Measurements from ENCODE around the gene KCP.
A peak's percentile ranks its signal among the peaks of the same experiment; 100 is the strongest.

Gene KCP

GRCh38 chr7:128888039-128888755 is 22.3 kb downstream of the KCP start:
- Histone ChIP-seq H3K36me3 (ENCODE audit: insufficient read depth, low read length) (no peaks in the 10 kb centered on the region), H3K9ac (ENCODE audit: insufficient read length) (no peak overlapping the region), H3K27ac (no peak overlapping the region), H3K9me3 (ENCODE audit: low read depth, low read length) (no peaks in the 10 kb centered on the region), H3K4me3 (no peak overlapping the region)
- no peak for DNase-seq (ENCODE audit: low read depth, low spot score)
- TF ChIP-seq EZH2 (IDR thresholded peaks at IDR 0.05) (no peak), POLR2AphosphoS5 (IDR thresholded peaks at IDR 0.05; ENCODE audit: borderline replicate concordance, low read depth, low read length) (no peak), FOXP2 (optimal IDR thresholded peaks at IDR 0.05; ENCODE audit: control extremely low read depth, extremely low read length, insufficient read depth) (no peak)

- Histone ChIP-seq H3K9me3 (ENCODE audit: low read depth, low read length) (no peaks in the 10 kb centered on the region), H3K4me3 (no peak overlapping the region), H3K27ac (no peak overlapping the region), H3K36me3 (ENCODE audit: insufficient read depth, low read length) (no peaks in the 10 kb centered on the region), H3K9ac (ENCODE audit: insufficient read length) (no peak overlapping the region)
- DNase-seq (ENCODE audit: low read depth, low spot score), result no peak
- no peak for TF ChIP-seq FOXP2 (optimal IDR thresholded peaks at IDR 0.05; ENCODE audit: control extremely low read depth, extremely low read length, insufficient read depth)
- TF ChIP-seq EZH2 (IDR thresholded peaks at IDR 0.05), result no peak
- TF ChIP-seq POLR2AphosphoS5 (IDR thresholded peaks at IDR 0.05; ENCODE audit: borderline replicate concordance, low read depth, low read length), result no peak
These were observed 23.1 kb downstream of the KCP start for GRCh38 chr7:128887169-128888038.

GRCh38 chr7:128886391-128887168 is 23.9 kb downstream of the KCP start:
- no peak overlapping the region for H3K9ac ChIP-seq (ENCODE audit: insufficient read length)
- no peak for TF ChIP-seq EZH2 (IDR thresholded peaks at IDR 0.05)
- no peak for TF ChIP-seq POLR2AphosphoS5 (IDR thresholded peaks at IDR 0.05; ENCODE audit: borderline replicate concordance, low read depth, low read length)
- TF ChIP-seq FOXP2 (optimal IDR thresholded peaks at IDR 0.05; ENCODE audit: control extremely low read depth, extremely low read length, insufficient read depth), result no peak
- no peak for DNase-seq (ENCODE audit: low read depth, low spot score)

DNA sequence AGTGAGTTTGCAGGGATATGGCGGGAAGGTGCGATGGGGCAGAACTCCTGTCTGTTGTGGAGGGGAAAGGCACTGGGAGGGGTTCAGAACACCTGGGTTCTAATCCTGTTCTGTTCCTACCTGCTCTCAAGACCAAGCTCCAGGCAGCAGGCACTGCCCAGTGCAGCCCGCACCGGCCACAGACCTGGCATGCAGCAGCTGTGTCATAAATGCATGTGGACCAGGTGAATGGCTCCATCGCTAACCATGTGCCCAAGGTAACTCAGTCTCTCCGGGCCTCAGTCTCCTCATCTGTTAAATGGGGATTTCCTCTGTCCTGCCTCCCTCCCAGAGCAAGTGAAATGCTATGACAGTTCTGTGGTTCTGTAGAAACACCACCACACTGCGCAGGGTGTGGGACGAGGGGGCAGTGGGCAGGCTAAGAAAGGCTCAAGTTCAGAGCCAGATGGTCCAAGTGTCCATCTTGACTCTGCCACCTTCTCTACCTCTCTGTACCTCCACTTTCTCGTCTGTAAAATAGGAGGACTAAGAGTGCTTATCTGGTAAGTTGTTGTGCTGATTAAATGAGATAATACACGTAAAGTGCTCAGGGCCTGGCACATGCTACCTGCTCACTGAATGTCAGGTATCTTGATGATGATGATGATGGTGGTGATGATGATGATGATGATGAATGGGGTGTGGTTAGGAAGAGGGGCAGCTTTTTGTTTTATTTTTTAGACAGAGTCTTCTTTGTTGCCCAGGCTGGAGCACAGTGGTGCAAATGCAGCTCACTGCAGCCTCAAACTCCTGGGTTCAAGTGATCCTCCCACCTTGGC is 24.9 kb downstream of the KCP start:
- H3K4me3 ChIP-seq, result no peak overlapping the region
- no peaks in the 10 kb centered on the region for H3K36me3 ChIP-seq (ENCODE audit: insufficient read depth, low read length)
- H3K9ac ChIP-seq (ENCODE audit: insufficient read length), result no peak overlapping the region
- H3K27ac ChIP-seq, result no peak overlapping the region
- no peaks in the 10 kb centered on the region for H3K9me3 ChIP-seq (ENCODE audit: low read depth, low read length)
- DNase-seq (ENCODE audit: low read depth, low spot score), result no peak
- TF ChIP-seq POLR2AphosphoS5 (IDR thresholded peaks at IDR 0.05; ENCODE audit: borderline replicate concordance, low read depth, low read length), result no peak

More at GRCh38 chr7:128886391-128887168, 23.9 kb downstream of the KCP start:
- no peaks in the 10 kb centered on the region for H3K9me3 ChIP-seq (ENCODE audit: low read depth, low read length)
- no peaks in the 10 kb centered on the region for H3K36me3 ChIP-seq (ENCODE audit: insufficient read depth, low read length)
- H3K27ac ChIP-seq, result no peak overlapping the region
- no peak overlapping the region for H3K4me3 ChIP-seq

GRCh38 chr7:128884561-128885369 is 25.7 kb downstream of the KCP start:
- no peak for TF ChIP-seq FOXP2 (optimal IDR thresholded peaks at IDR 0.05; ENCODE audit: control extremely low read depth, extremely low read length, insufficient read depth)
- no peak for TF ChIP-seq EZH2 (IDR thresholded peaks at IDR 0.05)
- TF ChIP-seq POLR2AphosphoS5 (IDR thresholded peaks at IDR 0.05; ENCODE audit: borderline replicate concordance, low read depth, low read length), result no peak
- Histone ChIP-seq H3K9me3 (ENCODE audit: low read depth, low read length) (no peaks in the 10 kb centered on the region), H3K27ac (no peak overlapping the region), H3K36me3 (ENCODE audit: insufficient read depth, low read length) (no peaks in the 10 kb centered on the region), H3K9ac (ENCODE audit: insufficient read length) (no peak overlapping the region), H3K4me3 (no peak overlapping the region)
- DNase-seq (ENCODE audit: low read depth, low spot score), result no peak

- no peaks in the 10 kb centered on the region for H3K36me3 ChIP-seq (ENCODE audit: insufficient read depth, low read length)
- H3K9ac ChIP-seq (ENCODE audit: insufficient read length), result no peak overlapping the region
- H3K4me3 ChIP-seq, result no peak overlapping the region
- no peak for TF ChIP-seq POLR2AphosphoS5 (IDR thresholded peaks at IDR 0.05; ENCODE audit: borderline replicate concordance, low read depth, low read length)
- TF ChIP-seq FOXP2 (optimal IDR thresholded peaks at IDR 0.05; ENCODE audit: control extremely low read depth, extremely low read length, insufficient read depth), result peak; percentile 14
- DNase-seq (ENCODE audit: low read depth, low spot score), result peak; percentile 40
- no peaks in the 10 kb centered on the region for H3K9me3 ChIP-seq (ENCODE audit: low read depth, low read length)
- H3K27ac ChIP-seq, result no peak overlapping the region
These were observed 26.7 kb downstream of the KCP start for GRCh38 chr7:128883622-128884448.
